Heart left ventricle (tissue), 16 donors: ENCODE results near the gene IL7R. TPM values are rescaled to one million over a fixed set of nuclear protein-coding genes. Genes with fewer than 3 reads are reported as not detected.

Experiments used
- ATAC-seq, 4 donors: fragments of 200-7000 bp; cut with Tn5 transposase; one replicate each; pipeline ENCODE4 v1.9.1; 2020 to 2022; ENCODE audit warnings: moderate library complexity in 4 of 4, mild to moderate bottlenecking in 3 of 4, moderate number of reproducible peaks in 1 of 4
- DNase-seq, 5 donors: peaks; one replicate each; pipeline ENCODE4 v3.0.0-alpha.2; 2020
- H3K27ac ChIP-seq, 12 donors: fragments of 200-600 bp; sonication (generic) in 4 of 12; one replicate each; pipeline versions ENCODE4 v1.5.0 to v1.8.0; 2016 to 2022; ENCODE audit warnings: mild to moderate bottlenecking in 2 of 12
- H3K27me3 ChIP-seq, 9 donors: fragments of 200-600 bp; sonication (generic) in 2 of 9; one replicate each; pipeline versions ENCODE4 v1.5.1 to v1.8.0; 2016 to 2022; ENCODE audit warnings: mild to moderate bottlenecking in 3 of 9
- H3K36me3 ChIP-seq, 9 donors: fragments of 200-600 bp; sonication (generic) in 2 of 9; one replicate each; pipeline versions ENCODE4 v1.5.0 to v1.8.0; 2018 to 2022; ENCODE audit warnings: mild to moderate bottlenecking in 2 of 9
- H3K4me1 ChIP-seq, 12 donors: fragments of 200-600 bp; sonication (generic) in 4 of 12; one replicate each; pipeline versions ENCODE4 v1.5.0 to v1.8.0; 2016 to 2022; ENCODE audit warnings: mild to moderate bottlenecking in 3 of 12
- H3K4me3 ChIP-seq, 12 donors: fragments of 200-600 bp; sonication (generic) in 4 of 12; one replicate each; pipeline versions ENCODE4 v1.5.0 to v1.8.0; 2017 to 2022; ENCODE audit warnings: mild to moderate bottlenecking in 9 of 12, moderate library complexity in 4 of 12
- H3K9me3 ChIP-seq, 12 donors: fragments of 200-600 bp; sonication (generic) in 4 of 12; one replicate each; pipeline versions ENCODE4 v1.5.0 to v1.8.0; 2016 to 2022; ENCODE audit warnings: mild to moderate bottlenecking in 1 of 12
- POLR2A ChIP-seq, 2 donors: fragments of 450-650 bp; IDR thresholded peaks; one replicate each; pipeline ENCODE4 v1.6.1; 2017; ENCODE audit warnings: antibody characterized with exemption in 2 of 2, mild to moderate bottlenecking in 2 of 2, moderate library complexity in 2 of 2
- WGBS, 4 donors: extraction: QIAGEN DNeasy Blood & Tissue Kit in 2 of 4; methylation state at CpG; one replicate each; pipeline versions ENCODE4 v1.1.5 to v1.1.7; 2013 to 2018; 5-methylcytosine and 5-hydroxymethylcytosine counted together
- intact Hi-C, 10 donors: fragments of 100-400 bp; cut with DNase I; formaldehyde crosslinking; loops; one replicate each; pipeline versions ENCODE4 v1.11.1 to v1.14.2; 2022
- polyA plus RNA-seq, 2 donors: library from polyadenylated mRNA; stranded (reverse); fragments of 200-250 nt; gene quantifications; one replicate each; pipeline ENCODE4 v1.2.3, GENCODE V29; 2013
- total RNA-seq, 9 donors: library from RNA; depleted of rRNA in 2 of 9; stranded (reverse); fragments of >200 nt in 2 of 9; fragmentation: NEBNext Ultra II Directional in 3 of 9; extraction: Animal tissue kit (Norgen Biotek cat#: 25700) in 3 of 9; gene quantifications; one replicate each; pipeline versions ENCODE4 v1.1.0 to v1.2.4, GENCODE V29; 2016 to 2023
- TF ChIP-seq, protein P1 (sequence below), 12 donors: fragments of 200-600 bp; sonication (generic) in 4 of 12; IDR thresholded peaks; one replicate each; pipeline versions ENCODE4 v1.5.0 to v1.8.0; 2018 to 2022; ENCODE audit warnings: antibody characterized with exemption in 12 of 12, mild to moderate bottlenecking in 5 of 12
- donor health status: ischemic (EF 13 %, LVEDD 7.1; RV severe dilation, severe dysfunction).
- donor health status: healthy with polysubstance abuse.
- donor health status: DM: no; HTN: yes; CAD: no.
- donor health status: DM: no; HTN: no; CAD: no.
- donor health status: ischemic (EF 25% LVEDD 6.9; RV normal size, moderate dysfunction).
- donor health status: ischemic (EF 25% LVEDD 5.7; RV mildly dilated, moderate dysfunction).
- donor health status: healthy.
- donor health status: DM: yes; HTN: yes; CAD: no.
- donor health status: ischemic (EF 35%, LVEDD 5.7; RV mildly dilated, moderate dysfunction).
- donor health status: nonischemic (EF 11% LVEDD 7.7; RV severe dilation, severe dysfunction).
- donor health status: DM: yes; HTN: yes; CAD: no.
- donor health status: PGD.
- donor health status: ischemic (EF 29% LVEDD 5.4; RV normal size, mild dysfunction).
- donor health status: nonischemic (EF 23%, LVEDD 6.1; RV moderate dilation, normal function).

IL7R gene
- total and polyA plus RNA-seq, 11 donors, result 0.27 to 12.0 (median 0.61) TPM

DNA sequence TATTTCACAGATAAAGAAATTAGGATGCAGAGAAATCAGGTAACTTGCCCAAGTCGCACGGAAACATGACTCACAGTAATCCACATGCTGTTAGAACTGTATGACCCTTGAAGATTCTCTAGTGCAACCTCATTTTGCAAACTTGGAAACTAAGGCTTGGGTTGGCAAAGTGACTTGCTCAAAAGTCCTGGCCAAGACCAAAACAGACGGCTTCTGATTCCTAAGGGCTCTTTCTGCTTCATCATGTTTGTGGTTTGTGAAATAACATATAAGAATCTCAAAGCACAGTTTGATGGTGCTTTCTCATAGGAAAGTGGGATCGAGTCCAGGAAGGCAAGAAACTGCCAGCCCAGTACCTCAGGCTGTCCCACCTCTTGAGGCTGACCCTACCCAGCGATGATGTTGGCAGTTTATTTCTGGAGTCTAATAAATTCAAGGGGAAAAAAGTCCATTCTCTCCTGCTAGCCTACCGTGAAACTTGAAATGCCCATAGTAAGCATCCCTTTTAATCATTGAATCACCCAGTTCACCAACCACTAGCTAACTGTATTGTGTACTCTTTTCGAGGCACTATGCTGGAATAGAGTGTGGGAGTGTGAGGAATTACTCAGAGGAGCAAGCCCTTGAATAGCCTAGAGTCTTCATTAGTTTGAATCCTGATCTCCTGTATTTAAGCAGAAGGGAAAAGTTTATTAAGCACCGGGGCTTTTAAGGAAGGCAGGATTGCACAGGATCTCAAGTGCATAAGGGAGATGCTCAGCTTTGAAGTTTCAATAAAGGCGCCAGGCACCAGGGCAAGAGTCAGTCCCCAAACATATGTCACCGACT lies 67.6 kb downstream of the IL7R start:
- WGBS, 4 donors, result 60 to 64% (median 62%) methylated on average over 10 of the region's 10 CpGs
- no peaks in the 10 kb centered on the region for H3K9me3 ChIP-seq
- H3K4me1 ChIP-seq, result peaks cover 0 to 13% (median 0%) of the 10 kb centered on the region in 12 donors
- intact Hi-C loops, result loop anchor here in 7 of 10 donors (2.0 to 10.0 kb wide), 9 partner anchors 146 to 1440 kb away; partner anchors contain the start of gene SPEF2 (in 2 of the 7)
- DNase-seq, result no peak
- peak overlapping the region in 1 of 12 donors; percentile 4 for H3K4me3 ChIP-seq
- no peaks in the 10 kb centered on the region for H3K36me3 ChIP-seq
- H3K27ac ChIP-seq, result no peak overlapping the region
- H3K27me3 ChIP-seq, result peaks cover 0 to 65% (median 15%) of the 10 kb centered on the region in 9 donors
- ATAC-seq, result no peak
- no peak for TF ChIP-seq POLR2A (IDR thresholded peaks at IDR 0.05)
- TF ChIP-seq, protein P1, sequence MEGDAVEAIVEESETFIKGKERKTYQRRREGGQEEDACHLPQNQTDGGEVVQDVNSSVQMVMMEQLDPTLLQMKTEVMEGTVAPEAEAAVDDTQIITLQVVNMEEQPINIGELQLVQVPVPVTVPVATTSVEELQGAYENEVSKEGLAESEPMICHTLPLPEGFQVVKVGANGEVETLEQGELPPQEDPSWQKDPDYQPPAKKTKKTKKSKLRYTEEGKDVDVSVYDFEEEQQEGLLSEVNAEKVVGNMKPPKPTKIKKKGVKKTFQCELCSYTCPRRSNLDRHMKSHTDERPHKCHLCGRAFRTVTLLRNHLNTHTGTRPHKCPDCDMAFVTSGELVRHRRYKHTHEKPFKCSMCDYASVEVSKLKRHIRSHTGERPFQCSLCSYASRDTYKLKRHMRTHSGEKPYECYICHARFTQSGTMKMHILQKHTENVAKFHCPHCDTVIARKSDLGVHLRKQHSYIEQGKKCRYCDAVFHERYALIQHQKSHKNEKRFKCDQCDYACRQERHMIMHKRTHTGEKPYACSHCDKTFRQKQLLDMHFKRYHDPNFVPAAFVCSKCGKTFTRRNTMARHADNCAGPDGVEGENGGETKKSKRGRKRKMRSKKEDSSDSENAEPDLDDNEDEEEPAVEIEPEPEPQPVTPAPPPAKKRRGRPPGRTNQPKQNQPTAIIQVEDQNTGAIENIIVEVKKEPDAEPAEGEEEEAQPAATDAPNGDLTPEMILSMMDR (IDR thresholded peaks at IDR 0.05), result no peak

DNA sequence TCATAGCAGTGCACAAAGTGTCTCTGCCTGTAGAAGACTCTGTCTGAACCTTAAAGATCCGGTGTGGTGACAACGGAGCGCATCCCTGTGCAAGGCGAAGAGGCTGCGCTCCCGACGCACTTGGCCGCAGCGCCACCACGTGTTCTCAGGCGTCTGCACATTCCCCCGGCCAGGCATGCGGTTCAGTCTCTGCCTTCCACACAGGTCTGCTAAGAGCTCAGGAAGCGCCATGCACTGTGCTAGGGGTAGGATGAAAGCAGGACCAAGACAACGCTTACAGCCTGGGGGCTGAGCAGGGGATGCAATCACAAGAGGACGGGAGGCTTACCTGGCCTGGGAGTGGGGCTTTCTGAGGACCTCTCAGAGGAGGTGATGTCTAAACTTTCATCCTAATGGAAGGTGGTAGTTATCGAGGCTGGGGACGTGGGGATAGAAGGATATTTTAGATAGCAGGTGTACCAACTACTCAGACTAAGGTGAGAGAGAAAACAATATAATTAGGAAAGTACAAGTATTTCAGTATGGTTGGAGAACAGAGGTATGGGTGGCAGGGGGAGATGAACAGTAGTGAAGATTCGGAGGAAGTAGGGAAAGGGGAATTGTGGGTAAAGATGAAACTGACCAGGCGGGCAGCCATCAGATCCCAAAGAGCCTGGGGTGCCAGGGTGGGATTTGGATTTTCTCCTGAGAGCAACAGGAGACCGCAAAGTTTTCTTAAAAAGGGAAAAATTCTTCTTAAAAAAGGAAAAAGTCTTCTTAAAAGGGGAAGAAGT lies 68.4 kb downstream of the IL7R start:
- intact Hi-C loops, result loop anchor here (2.0 to 10.0 kb wide), 13 partner anchors 146 to 1440 kb away; partner anchors contain the start of gene SPEF2 (in 7 of the 10)
- no peak overlapping the region for H3K27ac ChIP-seq
- H3K9me3 ChIP-seq, result no peaks in the 10 kb centered on the region
- DNase-seq, result peak; percentile 25 to 76 (median 42)
- peaks cover 0 to 65% (median 15%) of the 10 kb centered on the region in 9 donors for H3K27me3 ChIP-seq
- peak in 3 of 4 donors; percentile 66 to 77 (median 74) for ATAC-seq
- peak overlapping the region in 1 of 12 donors; percentile 4 for H3K4me3 ChIP-seq
- no peaks in the 10 kb centered on the region for H3K36me3 ChIP-seq
- TF ChIP-seq, protein P1 (IDR thresholded peaks at IDR 0.05), result peak; percentile 21 to 61 (median 50)
- no peak for TF ChIP-seq POLR2A (IDR thresholded peaks at IDR 0.05)
- peaks cover 0 to 13% (median 0%) of the 10 kb centered on the region in 12 donors for H3K4me1 ChIP-seq
- WGBS, 4 donors, result 14 to 21% (median 17%) methylated on average over 17 to 21 of the region's 21 CpGs

GRCh38 chr5:35926389-35927051 lies 69.8 kb downstream of the IL7R start:
- no peak for TF ChIP-seq POLR2A (IDR thresholded peaks at IDR 0.05)
- TF ChIP-seq, protein P1 (IDR thresholded peaks at IDR 0.05), result peak; percentile 71 to 92 (median 81)
- peaks cover 0 to 13% (median 0%) of the 10 kb centered on the region in 12 donors for H3K4me1 ChIP-seq
- DNase-seq (peak in 1 of 5 donors; percentile 10), ATAC-seq (peak in 3 of 4 donors; percentile 71 to 77 (median 74))
- 34 to 41% (median 37%) methylated on average over 12 to 13 of the region's 13 CpGs for WGBS, 4 donors
- H3K27ac ChIP-seq, result no peak overlapping the region
- H3K36me3 ChIP-seq, result no peaks in the 10 kb centered on the region
- intact Hi-C loops, result loop anchor here (1.0 to 10.0 kb wide), 16 partner anchors 149 to 1442 kb away; partner anchors contain the start of gene SPEF2 (in 9 of the 10)
- H3K9me3 ChIP-seq, result no peaks in the 10 kb centered on the region
- peaks cover 0 to 58% (median 15%) of the 10 kb centered on the region in 9 donors for H3K27me3 ChIP-seq
- peak overlapping the region in 1 of 12 donors; percentile 5 for H3K4me3 ChIP-seq

Other genes starting within 250 kb of the IL7R start
- 1 to 10 TPM in 6 of 9 donors, under 1 TPM in 3; 0.69 to 4.1 (median 1.5) TPM for gene SPEF2, start 239.0 kb upstream of the IL7R start, total RNA-seq
- under 1 TPM; 0.46 to 0.60 TPM for gene SPEF2, start 239.0 kb upstream of the IL7R start, polyA plus RNA-seq
- gene CAPSL, start 81.7 kb downstream of the IL7R start, total RNA-seq, result not detected
- gene CAPSL, start 81.7 kb downstream of the IL7R start, polyA plus RNA-seq, result not detected
- not detected for gene UGT3A1, start 134.5 kb downstream of the IL7R start, total RNA-seq
- not detected for gene UGT3A1, start 134.5 kb downstream of the IL7R start, polyA plus RNA-seq
- gene UGT3A2, start 210.0 kb downstream of the IL7R start, total RNA-seq, result under 1 TPM in 1 of 9 donors, not detected in 8; 0.32 TPM
- gene UGT3A2, start 210.0 kb downstream of the IL7R start, polyA plus RNA-seq, result not detected